DMS79 (cell line): ENCODE data around the gene CARS2.
A peak's percentile ranks its signal among the peaks of the same experiment; 100 is the strongest.
"Not testable (repeated sequence)": the region's sequence is repeated elsewhere in the genome, so short reads cannot be mapped to it uniquely, and the experiment has no call there.

Experiments used
- DNase-seq: peaks from one replicate; lab custom pipeline; 2025; lab: John Stamatoyannopoulos, UW

CARS2 gene, protein sequence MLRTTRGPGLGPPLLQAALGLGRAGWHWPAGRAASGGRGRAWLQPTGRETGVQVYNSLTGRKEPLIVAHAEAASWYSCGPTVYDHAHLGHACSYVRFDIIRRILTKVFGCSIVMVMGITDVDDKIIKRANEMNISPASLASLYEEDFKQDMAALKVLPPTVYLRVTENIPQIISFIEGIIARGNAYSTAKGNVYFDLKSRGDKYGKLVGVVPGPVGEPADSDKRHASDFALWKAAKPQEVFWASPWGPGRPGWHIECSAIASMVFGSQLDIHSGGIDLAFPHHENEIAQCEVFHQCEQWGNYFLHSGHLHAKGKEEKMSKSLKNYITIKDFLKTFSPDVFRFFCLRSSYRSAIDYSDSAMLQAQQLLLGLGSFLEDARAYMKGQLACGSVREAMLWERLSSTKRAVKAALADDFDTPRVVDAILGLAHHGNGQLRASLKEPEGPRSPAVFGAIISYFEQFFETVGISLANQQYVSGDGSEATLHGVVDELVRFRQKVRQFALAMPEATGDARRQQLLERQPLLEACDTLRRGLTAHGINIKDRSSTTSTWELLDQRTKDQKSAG

GRCh38 chr13:110705826-110706569 lies at the start of gene CARS2:
Gene CARS2 (minus strand): TSS chr13:110706116. CDS start chr13:110706093, 23 bp downstream.
- peak; percentile 98 for DNase-seq

DNA sequence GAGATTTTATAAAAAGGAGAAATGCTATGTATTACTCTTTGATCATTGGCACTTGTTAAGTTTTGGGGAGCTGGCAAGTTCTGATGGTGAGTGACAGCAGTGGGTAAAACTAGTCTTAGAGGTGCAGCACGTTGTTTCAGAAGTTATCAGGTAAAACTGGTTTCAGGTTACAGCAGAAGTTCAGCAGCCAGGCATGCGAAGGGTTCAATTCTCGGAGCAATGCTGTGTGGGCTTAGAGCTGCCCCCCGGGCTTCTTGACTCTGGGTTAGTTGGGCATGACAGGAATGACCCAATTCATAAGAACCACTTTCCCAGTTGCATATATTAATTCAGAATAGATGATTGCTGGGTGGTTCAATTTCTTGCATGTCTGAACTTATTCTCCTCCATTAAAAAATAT lies 42.4 kb upstream of the CARS2 start:
- no peak for DNase-seq

DNA sequence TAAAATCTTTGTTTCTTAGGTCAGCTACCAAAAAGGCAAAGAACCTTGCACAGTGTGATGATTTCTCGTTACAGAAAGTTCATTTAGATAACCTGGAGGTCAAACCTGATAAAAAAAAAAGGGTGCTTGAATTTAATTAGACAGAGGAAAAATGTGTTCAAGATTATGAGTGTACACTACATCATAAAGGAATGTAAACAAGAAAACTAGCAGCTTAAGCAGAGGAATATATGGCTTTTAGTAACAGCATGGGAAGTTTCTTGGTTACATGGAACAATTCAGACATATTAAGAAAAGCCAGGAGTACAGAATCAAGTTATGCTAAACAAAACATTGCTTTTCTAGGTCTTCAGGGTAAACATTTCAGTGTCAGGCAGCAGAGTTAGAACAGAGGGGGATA lies 40.5 kb upstream of the CARS2 start:
- DNase-seq = no peak

DNA sequence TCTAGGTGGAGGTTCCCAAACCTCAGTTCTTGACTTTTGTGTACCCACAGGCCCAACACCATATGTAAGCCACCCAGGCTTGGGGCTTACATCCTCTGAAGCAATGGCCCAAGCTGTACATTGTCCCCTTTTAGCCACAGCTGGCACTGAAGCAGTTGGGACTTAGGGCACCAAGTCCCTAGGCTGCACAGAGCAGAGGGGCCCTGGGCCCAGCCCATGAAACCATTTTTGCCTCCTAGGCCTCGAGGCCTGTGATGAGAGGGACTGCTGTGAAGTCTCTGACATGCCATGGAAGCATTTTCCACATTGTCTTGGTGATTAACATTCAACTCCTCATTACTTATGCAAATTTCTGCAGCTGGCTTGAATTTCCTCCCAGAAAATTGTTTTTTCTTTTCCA lies 37.8 kb upstream of the CARS2 start:
- DNase-seq = no peak

DNA sequence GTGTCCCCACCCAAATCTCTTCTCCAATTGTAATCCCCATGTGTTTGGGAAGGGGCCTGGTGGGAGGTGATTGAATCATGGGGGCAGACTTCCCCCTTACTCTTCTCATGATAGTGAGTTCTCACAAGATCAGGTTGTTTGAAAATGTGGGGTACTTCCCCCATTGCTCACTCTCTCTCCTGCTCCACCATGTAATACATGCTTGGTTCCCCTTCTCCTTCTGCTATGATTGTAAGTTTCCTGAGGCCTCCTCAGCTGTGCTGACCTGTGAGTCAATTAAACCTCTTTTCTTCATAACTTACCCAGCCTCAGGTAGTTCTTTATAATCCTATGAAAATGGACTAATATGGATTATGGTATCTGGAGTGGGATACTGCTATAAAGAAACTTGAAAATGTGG lies 31.6 kb upstream of the CARS2 start:
- DNase-seq = no peak

- DNase-seq = no peak
These were observed 28.6 kb upstream of the CARS2 start for GRCh38 chr13:110734561-110734960.

GRCh38 chr13:110731072-110731471 lies 25.2 kb upstream of the CARS2 start:
- no peak for DNase-seq

GRCh38 chr13:110726726-110727125 lies 20.8 kb upstream of the CARS2 start:
- no peak for DNase-seq

DNA sequence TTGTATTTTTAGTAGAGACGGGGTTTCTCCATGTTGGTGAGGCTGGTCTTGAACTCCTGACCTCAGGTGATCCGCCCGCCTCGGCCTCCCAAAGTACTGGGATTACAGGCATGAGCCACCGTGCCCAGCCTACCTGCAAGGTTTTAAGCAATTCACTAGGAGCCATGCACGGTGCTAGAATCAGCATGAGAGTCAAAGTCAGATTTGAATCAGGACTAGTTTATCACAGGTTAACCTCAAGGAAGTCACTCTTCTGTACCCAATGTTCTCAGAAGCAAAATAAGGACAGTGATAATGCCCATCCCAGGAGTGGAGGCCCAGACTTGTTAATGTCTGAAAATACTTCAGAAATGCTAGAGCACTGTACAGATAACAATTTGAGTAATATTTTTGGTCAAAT lies 20.2 kb upstream of the CARS2 start:
- DNase-seq = not testable (repeated sequence)

- DNase-seq = no peak
These were observed 17.7 kb upstream of the CARS2 start for GRCh38 chr13:110723598-110723997.

GRCh38 chr13:110722971-110723370 lies 17.1 kb upstream of the CARS2 start:
- no peak for DNase-seq

DNA sequence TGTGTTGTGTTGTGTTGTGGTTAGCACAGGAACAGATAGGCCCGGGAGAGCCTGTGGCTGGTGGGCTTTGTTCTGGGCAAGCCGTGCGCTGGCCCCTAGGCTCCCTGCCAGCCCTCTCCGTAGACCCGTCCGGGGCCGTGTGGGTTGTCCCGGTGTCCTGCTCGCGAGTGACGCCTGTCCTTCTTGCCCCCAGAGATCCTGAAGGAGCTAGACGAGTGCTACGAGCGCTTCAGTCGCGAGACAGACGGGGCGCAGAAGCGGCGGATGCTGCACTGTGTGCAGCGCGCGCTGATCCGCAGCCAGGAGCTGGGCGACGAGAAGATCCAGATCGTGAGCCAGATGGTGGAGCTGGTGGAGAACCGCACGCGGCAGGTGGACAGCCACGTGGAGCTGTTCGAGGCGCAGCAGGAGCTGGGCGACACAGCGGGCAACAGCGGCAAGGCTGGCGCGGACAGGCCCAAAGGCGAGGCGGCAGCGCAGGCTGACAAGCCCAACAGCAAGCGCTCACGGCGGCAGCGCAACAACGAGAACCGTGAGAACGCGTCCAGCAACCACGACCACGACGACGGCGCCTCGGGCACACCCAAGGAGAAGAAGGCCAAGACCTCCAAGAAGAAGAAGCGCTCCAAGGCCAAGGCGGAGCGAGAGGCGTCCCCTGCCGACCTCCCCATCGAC lies 13.3 kb upstream of the CARS2 start:
- no peak for DNase-seq

DNA sequence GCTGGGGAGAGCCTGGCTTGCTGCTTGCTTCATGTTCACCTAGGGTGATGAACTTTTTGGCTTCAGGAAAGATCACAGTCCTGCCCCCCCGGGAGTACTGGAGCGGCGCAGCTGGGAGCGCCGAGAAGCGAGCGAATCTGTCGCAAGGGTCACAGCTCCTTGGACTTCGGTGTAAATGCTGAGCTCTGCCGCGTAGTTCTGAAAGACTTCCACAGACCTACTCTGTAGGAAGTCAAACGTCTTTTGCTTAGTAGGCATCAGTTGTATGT lies 10.3 kb upstream of the CARS2 start:
- DNase-seq = no peak

GRCh38 chr13:110715395-110716246 lies 9.7 kb upstream of the CARS2 start:
- peak; percentile 100 for DNase-seq

DNA sequence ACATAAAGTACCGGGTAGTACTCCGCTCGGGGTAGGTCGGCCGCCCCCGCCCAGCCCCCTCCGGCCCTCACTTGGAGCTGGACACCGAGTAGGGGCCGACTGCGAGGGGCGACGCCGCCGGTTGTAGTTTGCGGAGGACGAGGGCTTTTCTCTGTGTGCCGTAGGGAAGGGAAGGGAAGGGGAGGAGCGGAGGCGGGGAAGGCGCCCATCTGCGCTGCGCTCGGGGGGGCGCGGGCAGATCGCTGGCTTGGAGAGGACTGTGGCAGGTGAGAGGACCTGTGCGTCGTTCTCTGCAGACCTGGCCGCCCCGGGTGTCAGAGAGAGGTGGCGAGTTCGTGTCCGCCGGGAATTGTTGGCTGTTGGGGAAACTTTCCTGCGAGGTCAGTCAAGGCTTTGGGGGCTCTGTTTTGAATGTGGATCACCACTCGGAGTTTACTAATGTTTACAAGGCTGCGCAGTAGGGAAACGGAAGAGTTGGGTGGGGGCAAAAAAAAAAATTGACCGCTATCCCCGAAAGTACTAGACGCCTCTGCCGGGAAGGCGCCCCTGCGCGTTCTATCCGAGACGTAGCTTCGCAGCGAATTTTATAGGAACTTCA lies 9.0 kb upstream of the CARS2 start:
- peak; percentile 77 for DNase-seq

GRCh38 chr13:110713981-110714796 lies 8.3 kb upstream of the CARS2 start:
- DNase-seq = peak; percentile 35

GRCh38 chr13:110713642-110713952 lies 7.7 kb upstream of the CARS2 start, which contains the start of gene ING1:
Gene ING1 (plus strand): TSS chr13:110713700. CDS start chr13:110714150, 450 bp downstream.
- no peak for DNase-seq

DNA sequence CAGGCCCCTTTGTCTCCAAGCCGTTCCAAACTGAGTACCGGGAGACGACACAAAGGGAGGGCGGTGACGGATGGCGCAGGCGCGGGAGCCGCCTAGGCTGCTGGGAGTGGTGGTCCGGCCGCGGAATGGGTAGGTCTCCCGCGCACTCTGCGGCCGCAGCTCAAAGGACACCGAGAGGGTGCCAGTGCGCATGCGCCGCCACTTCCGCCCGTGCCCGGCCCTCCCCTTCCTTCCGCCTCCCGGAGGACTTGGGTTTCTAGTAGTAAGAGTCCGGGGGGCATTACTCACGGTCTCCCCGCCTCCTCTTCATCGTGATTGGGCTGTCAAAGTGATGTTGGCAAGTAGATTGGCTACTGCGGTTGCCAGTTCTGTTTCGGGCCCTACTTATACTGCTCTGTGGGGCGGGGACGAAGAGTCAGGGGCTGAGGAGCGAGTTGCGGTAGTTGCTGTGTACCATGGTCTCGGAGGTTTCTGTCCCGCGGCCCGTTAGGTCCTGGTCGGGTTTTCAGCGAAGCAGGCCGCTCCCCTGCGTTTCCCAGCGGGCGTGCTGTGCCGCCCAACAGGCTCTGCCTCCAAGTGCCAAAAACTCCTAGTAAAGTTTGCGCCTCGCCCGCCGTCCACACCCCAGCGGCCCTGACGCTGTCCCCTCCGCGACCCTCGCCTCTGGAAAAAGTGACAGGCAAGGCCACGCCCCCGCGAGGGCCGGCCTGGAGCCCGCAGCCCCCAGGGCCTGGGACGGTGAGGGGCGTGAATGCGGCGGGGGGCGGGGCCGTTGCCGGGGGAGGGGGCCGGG lies 7.1 kb upstream of the CARS2 start:
- DNase-seq = peak; percentile 100

DNA sequence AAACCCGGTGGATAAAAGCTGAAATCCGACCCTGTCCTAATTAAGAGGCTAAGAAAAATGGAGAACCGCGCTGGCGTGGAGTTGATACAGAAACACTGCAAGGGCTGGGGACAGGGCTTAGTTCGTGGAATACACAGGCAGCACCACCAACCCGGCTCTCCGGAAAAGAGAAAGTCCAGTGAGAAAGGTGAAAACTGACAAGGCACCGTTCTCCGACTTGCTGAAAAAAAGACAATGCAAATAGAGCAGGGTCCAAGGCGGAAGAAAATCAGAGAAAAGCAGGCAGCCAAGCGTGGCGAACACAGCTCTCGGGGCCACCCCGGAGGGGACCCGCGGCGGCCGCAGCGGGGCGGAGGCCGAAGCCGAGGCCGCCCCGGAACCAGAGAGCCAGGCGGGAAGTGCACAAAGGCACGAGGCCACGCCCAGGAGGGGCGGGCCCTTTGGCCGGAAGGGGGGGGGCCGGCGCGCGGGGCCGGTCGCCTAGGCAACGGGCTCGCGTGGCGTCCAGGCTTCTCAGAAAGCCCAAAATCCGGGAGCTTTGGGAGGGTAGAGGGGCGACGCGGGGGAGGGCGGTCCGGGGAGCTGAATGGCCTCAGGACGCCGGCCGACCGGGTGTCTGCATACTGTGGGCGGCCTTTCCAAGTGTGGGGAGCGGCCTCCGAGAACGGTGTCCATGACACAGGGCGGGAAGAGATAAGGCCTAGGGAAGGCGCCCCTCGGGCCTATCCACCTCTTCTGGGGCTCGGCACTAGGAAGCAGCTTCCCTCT lies 6.3 kb upstream of the CARS2 start:
- peak; percentile 95 for DNase-seq
